Measurements from ENCODE around the gene AMPD3.

Gene AMPD3

DNA sequence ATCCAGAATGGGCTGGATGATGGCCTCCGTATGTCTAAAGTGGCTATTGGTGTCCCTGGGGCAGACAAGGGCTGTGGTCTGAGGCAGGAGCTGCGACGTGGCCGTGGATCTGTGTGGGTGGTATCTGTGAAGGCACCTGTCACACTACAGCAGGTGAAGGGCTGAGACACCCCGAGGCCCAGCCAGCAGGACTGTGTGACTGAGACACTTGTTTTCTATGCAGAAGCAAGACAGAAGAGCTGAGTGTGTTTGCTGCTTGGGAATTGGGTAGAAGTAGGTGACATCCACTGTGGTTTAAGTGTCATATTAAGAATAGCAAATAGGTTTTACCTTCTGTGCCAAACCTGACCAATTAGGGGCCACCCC is 35.0 kb downstream of the AMPD3 start:
- TF ChIP-seq, protein P1, sequence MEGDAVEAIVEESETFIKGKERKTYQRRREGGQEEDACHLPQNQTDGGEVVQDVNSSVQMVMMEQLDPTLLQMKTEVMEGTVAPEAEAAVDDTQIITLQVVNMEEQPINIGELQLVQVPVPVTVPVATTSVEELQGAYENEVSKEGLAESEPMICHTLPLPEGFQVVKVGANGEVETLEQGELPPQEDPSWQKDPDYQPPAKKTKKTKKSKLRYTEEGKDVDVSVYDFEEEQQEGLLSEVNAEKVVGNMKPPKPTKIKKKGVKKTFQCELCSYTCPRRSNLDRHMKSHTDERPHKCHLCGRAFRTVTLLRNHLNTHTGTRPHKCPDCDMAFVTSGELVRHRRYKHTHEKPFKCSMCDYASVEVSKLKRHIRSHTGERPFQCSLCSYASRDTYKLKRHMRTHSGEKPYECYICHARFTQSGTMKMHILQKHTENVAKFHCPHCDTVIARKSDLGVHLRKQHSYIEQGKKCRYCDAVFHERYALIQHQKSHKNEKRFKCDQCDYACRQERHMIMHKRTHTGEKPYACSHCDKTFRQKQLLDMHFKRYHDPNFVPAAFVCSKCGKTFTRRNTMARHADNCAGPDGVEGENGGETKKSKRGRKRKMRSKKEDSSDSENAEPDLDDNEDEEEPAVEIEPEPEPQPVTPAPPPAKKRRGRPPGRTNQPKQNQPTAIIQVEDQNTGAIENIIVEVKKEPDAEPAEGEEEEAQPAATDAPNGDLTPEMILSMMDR (IDR thresholded peaks at IDR 0.05; ENCODE audit: extremely low read depth, missing control alignments): no peak
- DNase-seq (ENCODE audit: low spot score): no peak

DNA sequence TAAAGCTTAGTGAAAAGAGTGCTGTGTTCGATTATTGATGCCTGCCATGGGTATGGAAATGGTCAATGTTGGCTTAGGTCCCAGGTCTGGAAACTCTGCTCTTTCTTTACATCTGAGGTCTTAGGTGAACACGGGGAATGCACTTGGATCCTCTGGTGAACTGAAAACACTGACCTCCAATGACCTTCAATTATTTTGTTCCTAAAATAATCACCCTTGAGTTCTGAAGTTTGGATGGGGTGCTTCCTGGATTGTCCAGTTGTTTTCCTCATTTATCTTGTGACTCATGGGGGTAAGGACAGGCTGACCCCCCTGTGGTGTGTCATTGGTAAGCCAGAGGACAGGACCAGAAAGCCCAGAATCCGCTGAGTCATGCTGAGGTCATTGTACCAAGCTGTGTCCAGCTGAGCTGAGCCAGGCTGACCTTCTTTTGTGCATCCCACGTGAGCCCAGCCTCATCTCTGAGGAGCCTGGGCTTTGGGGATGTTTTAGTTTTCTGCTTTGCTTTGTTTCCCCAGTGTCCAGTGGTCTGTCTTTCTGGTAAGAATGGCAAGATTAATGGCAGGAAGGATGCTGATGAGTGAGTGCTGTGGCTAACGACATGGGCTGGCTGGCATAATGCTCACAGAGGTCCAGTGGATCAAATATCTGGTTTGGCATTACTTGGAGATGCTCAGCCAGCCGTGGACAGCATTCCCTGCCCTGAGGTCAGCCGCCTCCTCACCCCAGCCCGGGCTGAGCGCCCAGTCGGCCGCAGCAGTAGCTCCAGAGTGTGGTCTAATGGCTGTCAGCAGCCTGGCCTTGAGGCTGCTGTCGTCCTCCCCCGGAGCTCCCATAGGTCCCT is 35.6 kb downstream of the AMPD3 start:
- TF ChIP-seq, protein P1 (IDR thresholded peaks at IDR 0.05; ENCODE audit: extremely low read depth, missing control alignments): no peak
- no peak for DNase-seq (ENCODE audit: low spot score)

DNA sequence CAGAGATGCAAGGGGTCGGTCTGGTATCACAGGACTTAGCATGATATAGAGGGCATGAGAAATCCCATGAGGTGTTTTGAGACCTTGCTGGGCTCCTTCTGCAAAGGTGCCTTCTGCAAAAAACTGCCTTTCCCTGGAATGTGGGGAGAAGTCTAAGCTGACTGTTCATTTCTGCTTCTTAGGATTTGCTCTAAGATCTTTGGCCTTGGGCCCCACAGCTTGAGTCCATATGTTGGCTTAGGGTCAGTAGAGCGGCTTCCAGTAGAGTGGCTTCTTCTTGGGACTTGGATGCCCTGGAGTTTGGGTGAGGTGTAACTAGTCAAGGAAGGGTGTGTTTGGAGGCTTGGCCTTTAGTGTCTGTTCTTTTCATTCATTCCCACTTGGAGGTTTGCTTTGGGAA is 37.0 kb downstream of the AMPD3 start:
- DNase-seq (ENCODE audit: low spot score): no peak
- TF ChIP-seq, protein P1 (IDR thresholded peaks at IDR 0.05; ENCODE audit: extremely low read depth, missing control alignments): no peak

DNA sequence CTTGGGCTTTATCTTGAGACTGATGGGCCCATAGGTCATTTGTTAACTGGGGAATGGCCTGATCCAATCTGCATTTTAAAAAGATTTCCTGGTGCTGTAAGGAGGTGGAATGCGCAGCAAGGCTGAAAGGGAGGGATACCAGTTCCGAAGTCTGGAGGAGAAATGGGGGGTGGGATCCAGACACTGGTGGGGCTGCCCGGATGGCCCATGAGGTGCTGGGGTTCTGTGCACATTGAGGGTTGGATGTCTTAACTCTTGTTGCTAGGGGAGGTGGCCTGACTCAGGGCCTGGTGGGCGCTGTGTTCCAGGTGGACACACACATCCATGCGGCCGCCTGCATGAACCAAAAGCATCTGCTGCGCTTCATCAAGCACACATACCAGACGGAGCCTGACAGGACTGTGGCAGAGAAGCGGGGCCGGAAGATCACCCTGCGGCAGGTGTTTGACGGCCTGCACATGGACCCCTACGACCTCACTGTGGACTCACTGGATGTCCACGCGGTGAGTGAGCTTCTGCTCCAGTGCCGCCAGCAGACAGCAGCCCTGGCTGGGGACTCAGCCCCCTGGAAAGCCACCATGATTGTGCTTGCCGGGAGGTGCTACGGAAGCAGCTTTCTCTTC is 38.1 kb downstream of the AMPD3 start:
- TF ChIP-seq, protein P1 (IDR thresholded peaks at IDR 0.05; ENCODE audit: extremely low read depth, missing control alignments): no peak
- DNase-seq (ENCODE audit: low spot score): no peak

DNA sequence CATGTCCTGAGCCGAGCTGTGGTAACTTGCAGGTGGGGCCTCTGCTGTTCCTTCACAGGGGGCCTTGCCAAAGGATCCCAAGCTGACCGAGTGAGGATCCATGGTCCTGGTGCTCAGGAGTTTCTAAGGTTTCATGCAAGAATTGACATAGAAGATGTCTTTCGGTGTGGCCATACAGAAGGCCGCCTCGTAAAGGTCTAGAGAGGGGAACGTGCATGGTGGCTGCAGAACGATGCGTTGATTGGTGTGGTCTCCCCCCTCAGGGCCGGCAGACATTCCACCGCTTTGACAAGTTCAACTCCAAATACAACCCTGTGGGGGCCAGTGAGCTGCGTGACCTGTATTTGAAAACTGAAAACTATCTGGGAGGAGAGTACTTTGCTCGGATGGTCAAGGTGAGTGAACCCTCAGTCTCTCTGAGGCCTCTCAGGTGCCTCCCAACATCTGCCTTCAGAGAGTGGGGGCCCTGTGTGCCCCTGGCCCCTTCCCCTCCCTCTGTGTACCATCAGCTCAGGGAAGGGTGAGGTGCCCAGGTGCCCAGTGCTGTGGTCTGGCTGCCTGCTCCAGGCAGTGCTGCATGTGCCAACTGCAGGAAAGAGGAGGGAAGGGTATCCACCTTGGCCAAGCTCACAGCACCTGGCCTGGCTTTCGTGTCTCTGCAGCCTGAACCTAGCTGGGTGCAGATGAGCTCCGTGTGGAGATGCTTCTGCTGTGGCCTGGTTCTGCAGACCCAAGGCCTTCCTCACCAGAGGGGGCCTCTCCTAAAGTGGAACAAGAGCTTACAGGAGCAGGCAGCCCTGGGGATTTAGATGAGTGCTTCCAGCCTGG is 39.8 kb downstream of the AMPD3 start:
- TF ChIP-seq, protein P1 (IDR thresholded peaks at IDR 0.05; ENCODE audit: extremely low read depth, missing control alignments): no peak
- DNase-seq (ENCODE audit: low spot score): no peak

DNA sequence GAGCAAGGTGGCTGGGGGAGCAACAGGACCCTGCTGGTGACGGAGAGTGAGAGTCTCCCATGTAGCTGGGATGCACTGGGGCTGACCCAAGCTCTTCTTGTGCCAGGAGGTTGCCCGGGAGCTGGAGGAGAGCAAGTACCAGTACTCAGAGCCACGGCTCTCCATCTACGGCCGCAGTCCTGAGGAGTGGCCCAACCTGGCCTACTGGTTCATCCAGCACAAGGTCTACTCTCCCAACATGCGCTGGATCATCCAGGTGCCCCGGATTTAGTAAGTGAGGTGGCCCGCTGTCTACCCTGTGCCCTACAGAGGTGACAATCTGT is 40.4 kb downstream of the AMPD3 start:
- DNase-seq (ENCODE audit: low spot score): no peak
- TF ChIP-seq, protein P1 (IDR thresholded peaks at IDR 0.05; ENCODE audit: extremely low read depth, missing control alignments): no peak

All from GM20000 (cell line).